NCI-H2081 treated with DMSO at 0.1 percent for 48 hours (cell line): ENCODE measurements around the gene KCNN3.

Experiments
- DNase-seq: peaks from one replicate; lab custom pipeline; 2025; lab: John Stamatoyannopoulos, UW

Gene KCNN3

GRCh38 chr1:154816369-154816768 is 53.7 kb downstream of the KCNN3 start:
- no peak for DNase-seq

GRCh38 chr1:154813846-154814505 is 56.1 kb downstream of the KCNN3 start:
- no peak for DNase-seq

- DNase-seq, result peak; percentile 17
Measured at GRCh38 chr1:154813300-154813816, 56.7 kb downstream of the KCNN3 start.

- no peak for DNase-seq
Measured at GRCh38 chr1:154812877-154813276, 57.2 kb downstream of the KCNN3 start.

GRCh38 chr1:154810571-154810970 is 59.5 kb downstream of the KCNN3 start:
- DNase-seq, result no peak

- no peak for DNase-seq
Measured at GRCh38 chr1:154809436-154810413, 60.4 kb downstream of the KCNN3 start.

GRCh38 chr1:154808909-154809262 is 61.2 kb downstream of the KCNN3 start:
- DNase-seq, result no peak

GRCh38 chr1:154808261-154808908 is 61.7 kb downstream of the KCNN3 start:
- no peak for DNase-seq

GRCh38 chr1:154807048-154807591 is 63.0 kb downstream of the KCNN3 start:
- DNase-seq, result no peak

GRCh38 chr1:154806333-154806732 is 63.7 kb downstream of the KCNN3 start:
- no peak for DNase-seq

- DNase-seq, result no peak
Measured at GRCh38 chr1:154802982-154803920, 66.8 kb downstream of the KCNN3 start.

- DNase-seq, result no peak
Measured at GRCh38 chr1:154802336-154802969, 67.6 kb downstream of the KCNN3 start.

GRCh38 chr1:154801234-154802011 is 68.7 kb downstream of the KCNN3 start:
- no peak for DNase-seq

- DNase-seq, result no peak
Measured at GRCh38 chr1:154799188-154799587, 70.9 kb downstream of the KCNN3 start.

- DNase-seq, result no peak
Measured at GRCh38 chr1:154798645-154799044, 71.4 kb downstream of the KCNN3 start.

GRCh38 chr1:154797175-154797574 is 72.9 kb downstream of the KCNN3 start:
- DNase-seq, result no peak

GRCh38 chr1:154796303-154796892 is 73.7 kb downstream of the KCNN3 start:
- no peak for DNase-seq

GRCh38 chr1:154794608-154795007 is 75.5 kb downstream of the KCNN3 start:
- DNase-seq, result no peak

GRCh38 chr1:154793685-154794084 is 76.4 kb downstream of the KCNN3 start:
- no peak for DNase-seq
